Femur (tissue), 1 donor: ENCODE results near the gene LMO2.

Source experiments
- DNase-seq: peaks from one replicate; pipeline ENCODE4 v3.0.0-alpha.2; 2017

LMO2 gene

DNA sequence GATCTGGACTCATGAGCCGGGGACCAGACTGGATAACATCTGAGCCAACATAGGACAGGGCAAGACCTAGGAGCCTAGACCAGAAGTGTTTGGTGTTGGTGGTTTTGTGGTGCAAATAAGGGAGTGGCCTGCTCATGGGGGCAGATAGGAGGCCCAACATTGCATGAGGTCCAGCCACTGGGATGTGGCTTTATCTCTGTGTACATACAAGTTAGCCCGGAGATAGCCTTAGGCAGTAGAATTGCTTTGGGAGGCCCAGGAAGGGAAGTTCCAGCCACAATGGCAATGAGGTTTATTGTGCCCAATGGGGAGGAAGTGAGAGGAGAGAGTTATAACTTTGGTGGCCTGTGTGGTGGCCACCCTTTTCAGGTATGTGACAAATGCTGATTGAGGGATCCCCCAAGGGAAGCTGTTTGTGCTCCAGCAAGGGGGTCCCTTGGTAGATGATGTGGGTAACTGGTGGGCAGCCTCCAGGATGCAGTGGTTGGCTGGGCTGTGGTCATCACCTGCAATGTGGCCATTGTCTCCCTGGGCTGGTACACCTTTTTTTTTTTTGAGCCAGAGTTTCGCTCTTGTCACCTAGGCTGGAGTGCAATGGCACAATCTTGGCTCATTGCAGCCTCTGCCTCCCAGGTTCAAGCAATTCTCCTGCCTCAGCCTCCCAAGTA is 6.4 kb downstream of the LMO2 start:
- no peak for DNase-seq

DNA sequence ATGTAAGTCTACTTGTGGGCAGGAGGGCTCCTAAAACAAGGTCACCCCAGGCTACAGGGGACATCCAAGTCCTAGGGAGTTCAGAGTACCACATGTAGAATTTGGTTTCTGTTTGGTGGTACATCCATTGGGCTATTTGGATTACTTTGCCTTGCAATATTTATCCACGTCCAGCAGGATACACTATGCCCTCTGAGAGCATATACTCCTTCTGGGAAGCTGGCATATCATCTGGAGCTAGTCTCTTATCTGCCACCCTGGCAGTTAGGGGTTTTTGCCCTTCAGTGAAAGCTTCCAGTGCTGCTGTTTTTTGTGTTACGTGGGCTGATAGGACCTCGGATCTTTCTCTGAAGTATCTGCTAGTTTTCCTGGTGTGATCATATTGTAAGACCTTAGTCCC is 7.3 kb downstream of the LMO2 start:
- no peak for DNase-seq

DNA sequence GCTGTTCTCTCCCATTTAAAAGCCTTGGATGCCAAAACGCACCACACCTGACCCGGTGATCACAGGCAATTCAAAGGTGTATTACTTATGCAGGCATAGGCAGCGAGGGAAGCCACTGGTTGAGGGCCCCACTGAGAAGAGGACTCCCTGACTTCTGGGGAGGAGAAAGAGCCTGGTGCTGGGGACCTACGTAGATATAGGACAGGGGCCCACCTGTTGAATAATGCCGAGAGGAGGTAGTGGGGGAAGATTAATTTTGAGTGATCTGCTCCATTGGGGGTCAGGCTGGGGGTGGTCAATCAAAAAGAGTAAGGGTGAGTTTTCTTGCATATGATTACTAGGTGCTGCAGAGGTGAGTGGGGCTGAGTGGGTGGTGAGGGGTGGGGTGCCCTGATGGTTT is 7.8 kb downstream of the LMO2 start:
- no peak for DNase-seq

DNA sequence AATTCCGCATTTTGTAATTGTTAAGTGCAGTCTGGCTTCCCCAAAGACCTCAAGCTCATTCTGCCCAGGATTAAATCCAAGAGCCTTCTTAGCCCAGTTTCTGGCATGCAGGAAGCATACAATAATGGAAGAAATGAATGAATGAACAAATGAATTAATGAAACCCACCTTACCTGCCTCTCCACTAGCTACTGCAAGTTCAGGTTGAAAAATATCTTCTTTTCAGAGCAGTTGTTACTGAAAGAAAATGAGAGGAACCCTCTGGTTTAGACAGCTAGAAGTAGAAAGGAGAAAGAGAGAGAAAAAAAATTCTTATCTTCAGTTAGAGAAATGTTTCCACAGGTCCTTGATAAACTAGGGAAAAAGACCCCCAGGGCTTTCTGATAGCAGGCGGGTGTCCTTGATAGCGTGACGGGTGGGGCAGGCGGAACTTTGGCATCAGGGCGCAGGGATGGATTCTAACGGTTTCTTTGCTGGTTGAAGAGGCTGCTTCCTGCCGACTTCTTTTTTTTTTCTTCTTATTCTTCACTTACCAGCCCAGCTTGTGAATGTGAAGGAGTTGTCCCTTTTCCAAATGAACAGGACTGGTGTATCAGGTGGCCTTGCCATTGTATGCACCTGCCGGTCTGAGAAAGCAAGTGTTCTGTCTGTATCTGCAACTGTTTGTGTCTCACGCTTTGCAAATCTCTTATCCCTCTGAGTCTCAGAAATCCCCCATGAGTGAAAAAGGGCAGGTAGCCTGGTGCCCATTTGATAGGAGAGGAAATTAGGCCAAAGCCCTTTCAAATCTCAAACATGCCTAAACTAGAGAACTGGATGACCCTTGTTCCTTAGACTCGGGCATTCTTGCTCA is 10.0 kb downstream of the LMO2 start:
- DNase-seq: no peak

DNA sequence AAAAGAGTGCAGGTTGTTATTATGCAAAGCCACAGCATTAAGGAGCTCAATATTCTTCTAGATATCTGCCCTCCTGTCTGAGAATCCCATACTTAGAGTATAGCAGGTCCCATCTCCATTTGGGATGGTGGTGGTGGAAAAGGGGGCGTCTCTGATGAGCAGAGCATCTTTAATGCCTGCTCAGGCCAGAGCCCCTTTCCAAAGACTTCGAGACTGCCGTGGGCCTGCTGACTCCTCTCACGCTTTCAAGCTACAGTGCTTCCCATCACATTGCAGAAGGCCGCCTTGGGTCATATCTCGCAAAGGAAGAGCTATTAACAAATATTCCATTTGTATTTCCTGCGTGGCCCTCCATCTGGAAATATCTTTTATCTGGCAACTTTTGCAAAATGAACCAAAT is 10.9 kb downstream of the LMO2 start:
- no peak for DNase-seq

DNA sequence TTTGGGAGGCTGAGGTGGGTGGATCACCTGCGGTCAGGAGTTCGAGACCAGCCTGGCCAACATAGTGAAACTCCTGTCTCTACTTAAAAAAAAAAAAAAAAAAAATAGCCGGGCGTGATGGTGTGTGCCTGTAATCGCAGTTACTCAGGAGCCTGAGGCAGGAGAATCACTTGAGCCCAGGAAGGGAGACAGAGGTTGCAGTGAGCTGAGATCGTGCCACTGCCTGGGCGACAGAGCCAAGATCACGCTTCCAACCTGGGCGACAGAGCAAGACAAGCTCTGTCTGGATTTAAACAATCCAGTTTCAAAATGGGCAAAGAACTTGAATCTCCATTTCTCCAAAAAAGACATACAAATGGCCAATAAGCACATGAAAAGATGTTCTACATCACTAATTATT is 12.5 kb downstream of the LMO2 start:
- DNase-seq: no peak

DNA sequence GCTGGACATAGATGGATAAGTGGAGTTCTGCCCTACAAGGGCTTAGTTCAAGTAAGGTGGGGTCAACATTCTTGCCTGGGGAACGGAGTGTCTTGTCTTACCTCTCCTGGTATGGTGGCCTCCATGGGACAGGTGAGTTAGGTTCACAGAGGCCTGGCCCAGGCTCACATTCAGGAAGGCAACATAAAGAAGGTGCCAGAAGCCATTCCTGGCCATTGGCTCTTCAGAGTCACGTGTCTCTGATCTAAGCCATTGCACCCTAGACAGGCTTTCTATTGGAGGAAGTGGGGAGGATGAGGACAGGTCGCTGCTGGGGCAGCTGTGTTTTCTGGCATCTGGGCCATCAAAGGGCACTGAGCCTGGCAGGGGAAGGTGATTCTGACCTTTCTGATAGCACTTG is 14.8 kb downstream of the LMO2 start:
- DNase-seq: no peak

DNA sequence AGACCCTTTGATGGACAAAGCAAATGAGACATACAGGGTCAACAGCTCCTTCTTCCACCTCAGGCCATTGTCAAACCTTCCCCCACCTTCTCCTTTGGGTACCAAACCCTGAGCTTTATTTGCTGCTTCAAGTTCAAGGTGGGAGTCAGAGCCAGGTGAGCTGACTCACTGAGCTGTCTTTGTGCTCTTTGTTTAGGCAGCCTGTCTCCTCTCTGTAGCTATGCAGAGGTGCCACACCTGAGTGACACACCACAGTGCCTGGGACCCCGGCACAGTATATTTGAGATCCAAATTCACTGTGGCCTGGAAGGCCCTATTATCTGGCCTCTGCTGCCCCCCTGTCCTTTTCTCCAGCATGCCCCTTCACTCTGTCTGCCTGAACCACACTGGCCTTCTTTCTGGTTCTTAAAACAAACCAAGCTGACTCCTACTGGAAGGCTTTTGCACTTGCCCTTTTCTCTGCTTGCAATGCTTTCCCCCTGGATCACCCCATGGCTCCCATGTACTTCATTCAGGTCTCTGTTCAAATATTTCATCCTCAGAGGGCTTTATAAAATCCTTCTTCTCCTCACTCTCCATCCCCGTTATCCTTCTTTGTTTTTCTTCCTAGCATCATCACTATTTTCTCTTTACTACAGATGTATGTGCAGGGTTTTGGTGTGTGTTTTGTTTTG is 16.1 kb downstream of the LMO2 start:
- no peak for DNase-seq

DNA sequence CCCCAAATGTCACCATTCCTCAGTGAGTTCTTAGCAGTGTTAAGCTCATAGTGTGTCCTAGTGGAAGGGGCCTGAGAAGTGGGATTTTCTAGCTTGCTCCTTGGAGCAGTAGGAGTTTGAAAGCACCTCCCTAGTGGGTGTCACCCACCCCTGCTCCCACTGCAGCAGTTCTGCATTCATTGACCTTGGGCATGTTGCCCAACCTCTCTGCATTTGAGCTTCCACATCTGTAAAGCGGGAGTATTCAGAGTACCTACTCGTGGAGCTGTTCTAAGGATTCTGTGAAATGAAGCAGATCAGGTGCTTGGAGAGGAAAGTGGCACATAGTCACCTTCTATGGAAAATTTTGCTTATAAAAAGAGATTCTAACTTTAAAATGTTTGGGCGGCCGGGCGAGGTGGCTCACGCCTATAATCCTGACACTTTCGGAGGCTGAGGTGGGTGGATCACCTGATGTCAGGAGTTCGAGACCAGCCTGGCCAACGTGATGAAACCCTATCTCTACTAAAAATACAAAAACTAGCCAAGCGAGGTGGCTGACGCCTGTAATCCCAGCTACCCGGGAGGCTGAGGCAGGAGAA is 16.9 kb downstream of the LMO2 start:
- no peak for DNase-seq

DNA sequence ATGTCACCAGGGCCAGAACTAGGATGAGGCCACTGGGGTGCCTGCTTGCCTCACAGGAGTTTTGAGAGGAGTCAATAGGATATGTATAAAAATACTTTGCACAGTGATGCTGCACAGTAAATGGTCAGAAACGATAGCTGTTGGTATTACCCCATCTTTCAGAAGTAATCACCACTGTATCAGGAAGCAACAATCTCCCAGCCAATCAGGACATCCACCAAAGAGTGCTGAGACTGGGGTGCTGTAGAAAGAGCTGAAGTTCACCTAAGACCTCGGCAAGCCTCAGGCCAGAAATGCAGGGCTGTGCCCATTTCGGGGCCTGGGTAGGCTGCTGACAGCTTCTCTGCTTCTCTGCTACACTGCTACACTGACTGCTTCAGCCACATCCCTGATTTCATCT is 17.4 kb downstream of the LMO2 start:
- no peak for DNase-seq

DNA sequence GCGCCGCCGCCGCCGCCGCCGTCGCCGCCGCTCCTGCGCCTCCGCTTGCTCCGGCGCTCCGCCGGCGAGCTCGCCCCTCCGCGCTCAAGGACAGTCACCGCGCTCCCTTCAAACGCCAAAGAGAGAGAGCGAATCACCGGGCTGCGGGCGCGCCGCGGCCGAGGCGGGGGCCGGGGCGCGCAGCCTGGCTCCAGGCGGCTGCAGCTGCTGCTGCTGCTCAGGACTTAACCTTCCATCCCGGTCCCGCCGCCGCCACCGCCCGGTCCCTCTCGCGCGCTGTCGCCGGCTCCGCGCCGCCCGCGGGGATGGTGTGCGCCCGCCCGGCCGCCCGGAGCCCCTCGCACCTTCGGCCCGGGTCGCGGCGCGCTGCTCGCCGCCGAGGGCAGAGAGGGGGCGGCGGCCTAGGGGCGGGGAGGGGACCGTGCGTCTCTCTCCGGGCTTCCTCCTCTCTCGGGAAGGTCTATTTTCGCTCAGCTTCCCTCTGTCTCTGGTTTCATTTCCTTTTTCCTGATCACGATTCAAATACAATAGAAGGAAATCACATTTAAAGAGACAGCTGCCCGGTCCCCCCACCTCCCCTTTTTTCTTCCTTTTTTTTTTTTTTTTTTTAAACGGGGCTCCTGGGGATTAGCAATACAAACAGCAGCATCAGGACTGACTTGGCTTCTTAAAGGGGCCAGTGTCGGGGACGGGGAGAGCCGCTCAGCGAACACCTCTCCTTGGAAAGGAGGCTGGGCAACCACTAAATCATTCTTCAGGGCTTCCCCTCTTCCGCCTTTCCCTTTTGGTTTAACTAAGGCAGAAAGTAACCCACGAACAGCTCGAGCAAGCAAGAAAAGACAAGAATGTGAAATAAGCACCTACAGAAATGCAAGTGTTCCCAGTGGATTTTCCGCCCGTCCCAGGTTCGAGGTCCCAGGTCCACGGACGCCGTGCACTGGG is 22.1 kb downstream of the LMO2 start:
- peak; percentile 62 for DNase-seq

DNA sequence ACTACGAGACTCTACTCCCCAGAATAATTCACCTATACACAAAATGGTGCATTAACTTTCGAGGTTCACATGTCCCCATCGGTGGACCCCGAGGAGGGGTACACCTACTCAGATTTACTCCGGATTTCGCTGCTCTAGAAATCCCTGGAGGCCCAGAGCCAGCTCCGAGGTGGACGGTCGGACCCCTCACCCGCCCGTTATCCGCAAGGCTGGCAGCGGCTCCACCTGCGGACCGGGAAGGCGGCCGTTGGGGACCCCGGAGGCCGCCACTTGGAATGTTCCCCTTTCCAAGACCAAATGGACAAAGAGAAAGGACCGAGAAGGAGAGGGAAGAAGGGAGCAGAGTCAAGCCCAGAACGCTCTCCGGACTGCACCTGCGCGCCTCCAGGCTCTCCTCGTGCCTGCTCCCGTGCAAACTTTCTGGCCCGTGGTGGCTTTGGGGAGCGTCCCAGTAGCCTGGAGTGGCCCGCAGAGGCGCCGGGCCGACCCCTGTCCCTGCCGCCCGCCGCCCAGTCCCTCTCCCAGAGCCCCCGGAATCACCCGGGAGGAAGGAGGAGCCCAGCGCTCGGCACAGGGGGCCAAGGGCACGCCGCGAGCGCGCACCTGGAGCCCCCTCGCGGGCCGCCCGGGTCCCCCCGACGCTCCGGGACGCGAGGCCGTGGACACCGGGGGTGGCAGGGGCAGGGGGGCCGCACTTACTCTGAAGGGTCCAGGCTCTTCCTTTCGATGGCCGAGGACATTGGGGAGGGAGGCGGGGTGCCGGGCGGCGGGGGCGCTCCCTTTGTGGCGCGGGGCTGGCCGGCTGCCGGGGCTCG is 23.0 kb downstream of the LMO2 start:
- no peak for DNase-seq

DNA sequence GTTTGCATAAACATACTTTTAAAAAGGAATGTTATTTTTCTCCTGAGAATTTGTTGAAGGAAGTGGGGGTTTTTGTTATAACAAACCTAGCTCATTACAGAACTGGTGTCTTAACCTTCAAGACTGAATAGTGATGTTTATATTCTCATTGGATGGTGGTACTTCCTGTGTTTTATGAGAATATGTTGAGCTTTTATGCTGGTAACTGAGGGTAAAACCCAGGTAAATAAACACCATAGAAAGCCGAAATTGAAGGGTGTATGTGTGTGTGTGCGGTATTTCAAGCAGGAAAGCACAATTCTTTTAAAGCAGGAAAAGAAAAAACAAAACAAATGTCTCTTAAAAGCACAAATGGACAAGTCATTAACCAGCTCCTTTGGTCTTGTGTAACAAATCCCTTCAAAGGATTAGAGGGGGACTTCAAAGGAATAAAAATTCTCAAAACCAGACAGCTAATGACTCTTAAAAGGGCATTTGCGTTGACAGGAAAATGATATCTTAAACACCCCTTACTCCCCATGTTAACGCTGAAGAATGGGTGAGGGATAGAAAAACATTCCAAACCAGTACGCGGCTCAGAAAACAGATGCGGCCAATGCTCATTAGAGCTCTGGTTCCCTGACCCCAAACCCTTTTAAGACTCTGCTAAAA is 23.8 kb downstream of the LMO2 start:
- no peak for DNase-seq

DNA sequence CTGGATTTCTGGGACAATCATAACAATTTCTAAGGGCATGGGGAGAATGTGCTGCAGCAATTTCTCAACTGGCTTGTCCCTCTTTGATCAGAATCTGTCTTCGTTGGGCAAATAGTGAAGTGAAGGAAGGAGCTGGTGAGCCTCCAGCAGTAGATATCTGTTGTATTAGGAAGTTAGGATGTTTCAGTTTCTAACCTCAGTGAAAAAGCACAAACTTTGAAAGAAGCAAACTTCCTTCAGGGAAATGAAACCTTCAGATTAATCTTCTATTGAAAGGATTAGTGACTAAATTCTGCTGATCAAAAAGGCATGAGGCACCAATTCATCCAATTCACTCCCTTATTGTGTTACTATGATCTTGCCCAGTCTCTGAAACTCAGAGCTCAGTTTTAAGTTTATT is 24.3 kb downstream of the LMO2 start:
- DNase-seq: no peak

DNA sequence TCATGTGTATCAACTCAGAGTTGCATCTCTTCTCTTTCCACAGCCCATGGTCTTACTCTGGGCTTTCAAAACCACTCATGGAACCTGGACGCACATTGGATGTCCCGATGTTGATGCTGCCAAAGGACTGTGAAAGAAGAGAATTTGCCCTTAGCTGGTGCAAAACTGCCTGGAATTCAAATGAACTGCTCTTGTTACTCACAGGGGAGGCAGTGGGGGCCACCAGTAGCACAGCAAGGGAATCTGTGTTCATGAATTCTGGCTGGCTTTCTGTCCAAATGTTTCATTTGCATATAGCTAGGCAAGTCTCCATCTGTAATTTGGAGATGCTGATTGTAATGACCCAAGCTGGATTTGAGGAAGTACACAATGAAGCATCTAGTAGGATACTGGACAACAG is 24.9 kb downstream of the LMO2 start:
- DNase-seq: no peak

DNA sequence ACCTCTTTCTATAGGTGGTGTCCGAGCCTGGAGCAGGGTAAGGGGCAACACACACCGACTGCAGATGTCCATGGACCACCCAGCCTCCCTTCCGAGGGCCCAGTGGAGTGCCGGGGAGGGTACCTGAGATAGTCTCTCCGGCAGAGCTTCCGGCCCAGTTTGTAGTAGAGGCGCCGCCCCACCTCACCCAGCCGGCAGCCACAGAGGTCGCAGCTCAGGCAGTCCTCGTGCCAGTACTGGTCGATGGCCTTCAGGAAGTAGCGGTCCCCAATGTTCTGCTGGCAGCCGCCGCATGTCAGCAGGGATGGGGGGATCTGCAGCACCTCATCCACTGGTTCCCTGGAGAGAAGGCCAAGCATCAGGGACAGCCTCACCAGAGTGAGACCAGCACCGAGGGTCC is 27.4 kb downstream of the LMO2 start:
- no peak for DNase-seq

DNA sequence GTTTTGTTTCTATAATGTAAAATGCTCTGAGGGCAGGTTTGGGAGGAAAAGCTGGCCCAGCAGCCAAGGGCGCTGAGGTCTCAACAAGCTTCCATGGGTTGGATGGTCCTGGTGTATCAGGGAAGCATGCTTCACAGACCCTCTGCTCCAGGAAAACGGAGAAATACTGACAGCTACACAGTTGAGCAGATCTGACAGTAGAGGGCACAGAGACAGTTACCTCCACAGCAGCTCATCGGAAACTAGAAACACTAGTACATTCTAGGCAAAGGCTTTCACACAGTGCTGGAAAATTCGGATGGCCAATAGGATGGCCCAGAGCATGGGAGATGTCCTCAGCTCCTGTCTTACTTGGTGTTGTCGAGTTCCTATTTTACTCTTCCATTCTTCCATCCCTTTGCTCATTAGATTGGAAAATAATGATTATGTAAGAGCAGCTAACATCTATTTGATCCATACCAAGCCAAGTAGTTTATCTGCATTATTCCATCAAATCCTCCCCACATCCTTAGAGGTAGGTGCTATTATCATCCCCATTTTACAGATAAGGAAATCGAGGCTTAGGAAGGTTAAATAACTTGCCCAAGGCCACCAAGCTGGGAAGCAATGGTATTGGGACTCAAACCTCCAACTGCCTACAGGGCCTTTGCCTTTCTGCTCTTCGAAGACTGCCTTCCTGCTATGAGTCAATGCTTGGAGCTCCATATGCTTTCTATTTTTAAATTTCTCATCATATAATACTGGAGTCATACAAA is 28.3 kb downstream of the LMO2 start:
- no peak for DNase-seq

DNA sequence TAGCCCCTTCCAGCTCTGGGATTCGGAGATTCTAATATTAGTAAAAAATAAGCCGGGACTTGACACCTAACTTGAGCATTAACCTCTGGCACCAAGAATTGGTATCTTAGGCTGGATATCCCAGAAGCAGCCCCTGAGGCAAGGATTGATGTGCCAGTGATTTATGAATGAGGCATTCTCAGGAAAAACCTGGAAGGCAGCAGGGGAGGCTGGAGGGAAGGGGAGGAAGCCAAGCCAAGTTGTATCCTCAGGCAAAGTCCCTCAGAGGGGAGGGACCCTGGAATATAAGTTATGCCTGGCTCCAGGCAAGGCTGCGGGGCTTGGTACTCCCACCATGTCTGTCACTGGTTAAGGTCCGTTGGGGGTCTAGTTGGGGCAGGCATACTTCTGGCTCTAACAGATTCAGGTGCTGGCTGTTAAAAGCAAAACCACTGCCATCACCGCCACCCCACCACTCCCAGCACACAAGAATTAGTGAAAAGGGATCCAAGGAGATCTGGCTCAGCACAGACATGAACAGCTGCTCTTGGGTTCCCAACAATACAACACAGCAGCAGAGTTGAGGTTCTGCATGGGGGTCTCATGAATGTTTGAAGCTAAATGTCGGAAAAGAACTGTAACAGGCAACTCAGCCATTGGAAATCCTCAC is 29.8 kb downstream of the LMO2 start:
- no peak for DNase-seq

DNA sequence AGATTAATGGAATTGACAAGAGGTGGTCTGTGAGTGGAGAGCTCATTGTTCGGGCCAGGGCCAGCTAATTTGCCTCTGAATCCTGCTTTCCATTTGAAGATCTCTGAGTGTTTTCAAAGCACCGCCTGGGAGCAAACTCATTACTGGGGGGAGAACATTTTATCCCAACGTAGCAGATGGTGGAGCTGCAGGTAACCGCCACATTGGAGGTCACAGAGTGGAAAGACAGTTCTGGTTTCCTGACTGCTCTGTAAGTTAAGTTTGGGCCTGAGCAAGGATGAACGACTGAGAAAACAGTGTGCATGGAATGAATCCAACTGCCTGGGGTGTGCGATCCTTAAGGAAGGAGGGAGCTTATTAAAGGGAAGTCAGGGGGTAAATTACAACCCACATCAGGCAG is 30.5 kb downstream of the LMO2 start:
- no peak for DNase-seq

DNA sequence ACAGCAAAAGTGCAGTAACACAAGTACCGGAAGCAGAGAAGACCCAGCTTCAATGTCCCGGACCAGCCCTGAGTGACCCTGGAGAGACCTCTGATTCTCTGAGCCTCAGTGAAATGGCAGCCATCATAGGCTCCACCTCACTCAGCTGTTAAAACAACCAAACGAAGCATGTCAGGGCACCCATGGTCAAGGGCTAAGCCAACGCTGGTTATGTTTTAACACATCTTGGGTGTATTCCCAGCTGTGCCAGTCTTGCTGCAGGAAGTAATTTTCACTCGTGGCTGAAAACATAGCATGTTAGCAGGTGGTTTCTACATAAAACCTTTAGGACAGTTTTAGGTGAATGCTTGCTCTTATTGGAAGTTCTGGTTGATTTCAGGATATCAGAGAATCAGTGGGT is 30.9 kb downstream of the LMO2 start:
- DNase-seq: no peak
